HG02588 (cell line): ENCODE data around the gene TRIO.
A peak's percentile ranks its signal among the peaks of the same experiment; 100 is the strongest.

Experiments
- ATAC-seq: cut with Tn5 transposase; IDR thresholded peaks from one replicate; pipeline ENCODE4 v1.9.1; 2021; ENCODE audit warnings: mild to moderate bottlenecking, moderate library complexity; ENCODE audit not compliant: unreplicated experiment

TRIO gene

GRCh38 chr5:14343376-14343775 lies 200.2 kb downstream of the TRIO start:
- ATAC-seq: no peak

- ATAC-seq: no peak
These were observed 204.4 kb downstream of the TRIO start for GRCh38 chr5:14347522-14347921.

- no peak for ATAC-seq
These were observed 205.0 kb downstream of the TRIO start for GRCh38 chr5:14348142-14348541.

- no peak for ATAC-seq
These were observed 205.9 kb downstream of the TRIO start for GRCh38 chr5:14349029-14349428.

GRCh38 chr5:14351086-14351661 lies 208.0 kb downstream of the TRIO start:
- ATAC-seq: no peak

GRCh38 chr5:14351845-14352712 lies 208.9 kb downstream of the TRIO start:
- peak; percentile 76 for ATAC-seq

- ATAC-seq: no peak
These were observed 210.8 kb downstream of the TRIO start for GRCh38 chr5:14353726-14354474.

- ATAC-seq: no peak
These were observed 212.2 kb downstream of the TRIO start for GRCh38 chr5:14355391-14355790.

- ATAC-seq: peak; percentile 46
These were observed 213.2 kb downstream of the TRIO start for GRCh38 chr5:14356305-14356704.

GRCh38 chr5:14357441-14357840 lies 214.3 kb downstream of the TRIO start:
- ATAC-seq: no peak

GRCh38 chr5:14357851-14358250 lies 214.7 kb downstream of the TRIO start:
- ATAC-seq: no peak

GRCh38 chr5:14358536-14358935 lies 215.4 kb downstream of the TRIO start:
- no peak for ATAC-seq

- no peak for ATAC-seq
These were observed 216.2 kb downstream of the TRIO start for GRCh38 chr5:14359069-14360043.

GRCh38 chr5:14362491-14362890 lies 219.3 kb downstream of the TRIO start:
- no peak for ATAC-seq

- no peak for ATAC-seq
These were observed 221.0 kb downstream of the TRIO start for GRCh38 chr5:14364096-14364495.

- no peak for ATAC-seq
These were observed 221.7 kb downstream of the TRIO start for GRCh38 chr5:14364576-14365472.

GRCh38 chr5:14365831-14366430 lies 222.8 kb downstream of the TRIO start:
- no peak for ATAC-seq

- no peak for ATAC-seq
These were observed 223.6 kb downstream of the TRIO start for GRCh38 chr5:14366763-14367162.

- ATAC-seq: no peak
These were observed 224.2 kb downstream of the TRIO start for GRCh38 chr5:14367364-14367763.
